MG63 (cell line): ENCODE measurements around the gene IQCH. TPM values are rescaled to one million over a fixed set of nuclear protein-coding genes. Genes with fewer than 3 reads are reported as not detected.
A peak's percentile ranks its signal among the peaks of the same experiment; 100 is the strongest.

ENCODE experiments used
- DNase-seq: peaks from one replicate; pipeline ENCODE4 v3.0.0-alpha.2; 2020
- H3K27me3 ChIP-seq: fragments of 250-450 bp; sonication (Bioruptor Pico); 2 replicates; pipeline ENCODE4 v1.5.1; 2020; ENCODE audit warnings: mild to moderate bottlenecking, moderate library complexity
- H3K36me3 ChIP-seq: fragments of 250-450 bp; sonication (Bioruptor Pico); 2 replicates; pipeline ENCODE4 v1.5.1; 2020; ENCODE audit warnings: mild to moderate bottlenecking, moderate library complexity
- H3K4me3 ChIP-seq: fragments of 250-450 bp; sonication (Bioruptor Pico); 2 replicates; pipeline ENCODE4 v1.5.1; 2020; ENCODE audit warnings: mild to moderate bottlenecking, moderate library complexity
- H3K9me3 ChIP-seq: fragments of 250-450 bp; sonication (Bioruptor Pico); 2 replicates; pipeline ENCODE4 v1.5.1; 2020; ENCODE audit warnings: mild to moderate bottlenecking, moderate library complexity
- total RNA-seq: library from RNA; depleted of rRNA; stranded (reverse); fragments of >200 nt; shearing (Covaris generic); gene quantifications from 2 replicates; pipeline ENCODE4 v1.2.3, GENCODE V29; 2014; ENCODE audit warnings: low replicate concordance

The IQCH gene
- total RNA-seq, 1 experiment from 2014 or later = 3.5 TPM

DNA sequence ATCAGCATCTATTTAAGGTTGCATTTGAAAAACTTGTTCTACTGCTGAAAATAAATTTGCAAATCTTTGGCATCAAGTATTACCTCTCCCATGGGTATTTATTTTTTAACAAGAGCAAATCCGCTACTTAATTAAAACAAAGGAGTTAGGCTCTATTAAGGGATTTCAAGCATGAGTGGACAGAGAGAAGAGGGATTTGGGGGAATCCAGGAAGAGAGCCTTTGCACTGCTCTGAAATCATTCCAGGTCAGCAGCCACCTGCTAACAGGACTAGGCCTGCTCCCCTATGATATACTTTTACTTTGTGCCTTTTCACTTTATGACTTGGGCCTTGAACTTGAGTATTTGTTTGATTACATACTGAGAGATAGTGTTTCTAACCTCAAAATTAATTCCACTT lies 57.1 kb downstream of the IQCH start:
- no peak overlapping the region for H3K4me3 ChIP-seq
- no peaks in the 10 kb centered on the region for H3K36me3 ChIP-seq
- no peaks in the 10 kb centered on the region for H3K9me3 ChIP-seq
- DNase-seq = no peak
- H3K27me3 ChIP-seq = no peaks in the 10 kb centered on the region

DNA sequence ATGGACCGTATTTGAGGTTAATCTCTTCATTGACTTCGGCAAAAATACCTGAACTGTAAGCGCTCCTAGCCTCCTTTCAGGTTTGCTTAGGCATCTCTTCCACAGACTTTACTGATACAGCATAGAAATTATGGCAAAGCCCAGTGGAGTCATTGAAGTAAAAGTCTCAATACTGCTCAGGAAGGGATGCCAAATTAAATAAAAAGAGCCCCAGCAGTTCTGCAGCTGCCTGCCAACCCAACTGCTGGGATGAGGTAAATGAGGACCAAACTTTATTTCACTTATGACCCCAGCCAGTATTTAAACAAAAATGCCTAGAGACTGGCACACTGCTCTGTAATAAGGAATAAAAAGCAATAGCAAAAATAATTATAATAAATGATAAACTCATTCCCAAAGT lies 65.4 kb downstream of the IQCH start:
- peak; percentile 18 for DNase-seq

DNA sequence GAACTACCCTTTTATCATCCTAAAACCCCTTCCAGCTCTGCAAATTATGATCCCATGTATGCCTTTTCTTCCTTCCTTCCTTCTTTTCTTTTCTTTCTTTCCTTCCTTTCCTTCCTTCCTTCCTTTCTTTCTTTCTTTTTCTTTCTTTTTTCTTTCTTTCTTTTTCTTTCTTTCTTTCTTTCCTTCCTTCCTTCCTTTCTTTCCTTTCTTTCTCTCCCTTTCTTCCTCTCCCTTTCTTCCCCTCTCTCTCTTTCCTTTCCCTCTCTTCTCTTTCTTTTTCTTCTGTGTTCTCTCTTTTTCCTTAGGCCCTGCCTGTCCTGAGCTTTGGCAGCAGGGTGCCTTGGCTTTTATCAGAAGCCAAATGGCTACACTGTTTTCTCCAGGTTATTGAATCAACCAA lies 66.8 kb downstream of the IQCH start:
- Histone ChIP-seq H3K4me3 (no peak overlapping the region), H3K9me3 (no peaks in the 10 kb centered on the region), H3K27me3 (no peaks in the 10 kb centered on the region), H3K36me3 (no peaks in the 10 kb centered on the region)
- no peak for DNase-seq

More for the DNA sequence above, 65.4 kb downstream of the IQCH start:
- no peaks in the 10 kb centered on the region for H3K27me3 ChIP-seq
- H3K4me3 ChIP-seq = no peak overlapping the region
- no peaks in the 10 kb centered on the region for H3K9me3 ChIP-seq
- no peaks in the 10 kb centered on the region for H3K36me3 ChIP-seq

DNA sequence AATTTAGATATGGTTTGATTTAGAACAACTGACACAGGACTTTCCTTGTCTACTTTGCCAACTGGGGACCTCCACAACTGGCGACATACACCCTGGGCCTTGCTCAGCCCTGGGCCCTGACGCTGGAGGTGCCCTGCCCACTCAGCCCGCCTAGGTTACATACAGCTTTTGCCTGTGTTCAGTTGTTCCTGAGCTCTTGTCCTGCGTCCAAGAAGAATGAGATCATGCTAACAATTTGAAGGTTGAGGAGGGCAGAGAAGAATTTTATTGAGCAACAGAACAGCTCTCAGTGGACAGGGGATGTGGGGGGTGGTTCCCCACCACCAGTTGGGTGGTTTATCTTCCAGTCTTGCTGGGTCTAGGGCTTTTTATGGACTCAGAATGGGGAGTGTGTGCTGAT lies 67.9 kb downstream of the IQCH start:
- no peaks in the 10 kb centered on the region; the same call in 1 of the 2 replicates for H3K9me3 ChIP-seq
- peak; percentile 46 for DNase-seq
- no peaks in the 10 kb centered on the region for H3K36me3 ChIP-seq
- H3K27me3 ChIP-seq = no peaks in the 10 kb centered on the region
- no peak overlapping the region for H3K4me3 ChIP-seq

DNA sequence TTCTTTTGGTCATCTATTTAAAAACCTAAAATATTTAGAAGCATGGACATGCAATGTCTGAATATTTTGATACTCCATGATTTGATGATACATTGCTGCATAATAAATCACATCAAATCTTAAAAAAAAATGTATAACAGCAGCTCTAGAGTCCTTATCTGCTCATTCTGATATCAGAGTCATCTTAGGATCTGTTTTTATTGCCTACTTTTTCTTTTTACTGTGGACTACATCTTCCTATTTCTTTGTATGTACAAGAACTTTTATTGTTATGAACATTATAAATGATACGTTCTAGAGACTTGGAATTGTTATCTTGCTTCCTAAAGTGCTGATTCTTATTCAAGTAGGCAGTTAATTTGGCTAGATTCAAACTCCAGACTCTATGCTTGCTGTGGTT lies 72.7 kb downstream of the IQCH start:
- no peaks in the 10 kb centered on the region; the same call in 1 of the 2 replicates for H3K9me3 ChIP-seq
- DNase-seq = no peak

DNA sequence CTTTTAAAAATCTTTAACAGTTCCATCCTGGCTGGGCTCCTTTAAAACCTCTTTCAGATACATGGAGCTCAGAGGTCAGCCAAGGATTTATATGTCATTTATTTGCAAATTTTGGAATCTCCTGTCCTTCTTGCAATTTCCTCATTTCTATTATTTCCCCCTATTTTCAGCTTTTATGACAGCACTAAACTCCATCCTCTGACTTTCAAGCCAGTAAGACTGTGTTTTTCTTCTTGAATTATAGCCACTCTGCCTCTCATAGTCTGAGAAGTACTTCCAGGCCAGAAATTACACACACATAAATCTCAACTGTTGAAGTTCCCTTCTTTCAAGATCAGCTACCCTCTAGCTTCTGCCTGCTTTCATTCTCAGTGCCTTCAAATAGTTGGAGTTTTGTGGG lies 73.2 kb downstream of the IQCH start:
- H3K36me3 ChIP-seq = no peaks in the 10 kb centered on the region
- DNase-seq = no peak
- H3K27me3 ChIP-seq = no peaks in the 10 kb centered on the region
- no peaks in the 10 kb centered on the region; the same call in 1 of the 2 replicates for H3K9me3 ChIP-seq
- no peak overlapping the region for H3K4me3 ChIP-seq

More for the DNA sequence above, 72.7 kb downstream of the IQCH start:
- Histone ChIP-seq H3K27me3 (no peaks in the 10 kb centered on the region), H3K4me3 (no peak overlapping the region), H3K36me3 (no peaks in the 10 kb centered on the region)

DNA sequence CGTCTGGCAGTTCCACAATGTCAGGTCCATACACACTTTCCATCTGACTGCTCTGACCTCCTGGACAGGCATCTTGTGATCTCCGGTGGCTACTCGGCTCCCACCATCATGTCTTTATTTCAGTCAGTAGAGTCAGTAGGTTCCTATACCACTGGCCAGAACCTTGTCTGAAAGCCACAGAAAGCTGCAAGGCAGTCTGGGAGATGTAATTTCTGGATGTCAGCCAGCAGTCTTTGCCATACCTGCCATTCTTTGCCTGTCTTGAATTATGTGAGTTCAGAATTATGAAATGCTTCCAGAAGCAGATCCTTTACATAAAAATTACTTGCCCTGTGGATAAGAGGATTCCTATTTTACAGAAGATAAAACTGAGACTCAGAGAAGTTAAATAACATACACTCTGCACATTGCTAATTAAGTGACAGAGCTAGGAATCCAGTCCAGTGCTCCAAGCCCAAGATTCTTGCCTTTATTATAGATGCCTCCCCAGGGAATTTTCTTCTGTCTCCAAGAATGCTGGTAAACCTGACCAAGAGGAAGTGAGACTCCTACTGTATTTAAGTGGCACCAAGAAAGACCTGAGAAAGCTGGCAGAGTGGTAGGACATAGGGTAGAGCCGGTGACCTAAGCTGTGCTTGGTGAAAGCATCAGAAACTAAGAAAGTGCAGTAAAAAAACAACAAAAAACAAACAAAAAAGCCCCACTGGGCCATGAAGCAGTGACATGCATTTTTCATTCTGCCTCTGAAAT lies 75.6 kb downstream of the IQCH start:
- Histone ChIP-seq H3K9me3 (no peaks in the 10 kb centered on the region; the same call in 1 of the 2 replicates), H3K27me3 (no peaks in the 10 kb centered on the region), H3K4me3 (no peak overlapping the region), H3K36me3 (no peaks in the 10 kb centered on the region)
- no peak for DNase-seq

DNA sequence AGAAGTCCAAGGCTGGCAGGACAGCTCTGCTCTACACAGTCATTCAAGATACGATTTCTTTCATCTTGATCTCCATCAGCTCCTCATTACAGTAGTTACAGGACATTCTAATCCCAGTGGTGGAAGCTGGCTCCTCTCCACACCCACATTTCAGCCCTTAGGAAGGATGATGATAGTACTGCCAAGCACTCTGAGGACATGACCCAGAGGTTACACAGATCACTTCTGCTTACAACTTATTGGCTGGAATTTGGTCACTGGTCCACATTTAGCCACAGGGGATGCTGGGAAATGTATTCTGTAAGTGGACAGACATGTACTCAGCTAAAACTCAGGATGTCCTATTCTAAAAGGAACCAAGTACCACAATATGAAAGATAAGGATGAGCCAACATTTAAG lies 77.1 kb downstream of the IQCH start:
- H3K36me3 ChIP-seq = no peaks in the 10 kb centered on the region
- H3K9me3 ChIP-seq = no peaks in the 10 kb centered on the region; the same call in 1 of the 2 replicates
- peak; percentile 7 for DNase-seq
- no peak overlapping the region for H3K4me3 ChIP-seq
- no peaks in the 10 kb centered on the region for H3K27me3 ChIP-seq

DNA sequence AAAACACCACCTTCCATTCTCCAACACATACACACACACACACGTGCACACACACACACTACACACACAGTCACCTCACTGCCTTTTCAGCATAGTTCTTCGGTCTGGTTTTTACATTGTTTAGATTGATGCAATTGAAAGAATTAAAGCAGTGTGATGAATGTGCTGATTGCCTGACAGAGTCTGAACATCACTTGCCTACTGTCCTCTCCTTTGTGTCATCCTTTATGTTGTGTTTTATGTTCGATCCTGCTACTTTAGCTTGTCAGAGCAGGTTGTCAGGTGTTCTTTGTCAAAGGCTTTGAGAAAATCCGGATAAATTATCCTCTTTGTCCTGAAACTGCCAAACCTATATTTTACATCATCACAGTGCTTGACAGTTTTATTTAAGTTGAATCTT lies 80.4 kb downstream of the IQCH start:
- no peak for DNase-seq
- Histone ChIP-seq H3K36me3 (no peaks in the 10 kb centered on the region), H3K9me3 (no peaks in the 10 kb centered on the region), H3K27me3 (no peaks in the 10 kb centered on the region), H3K4me3 (no peak overlapping the region)

DNA sequence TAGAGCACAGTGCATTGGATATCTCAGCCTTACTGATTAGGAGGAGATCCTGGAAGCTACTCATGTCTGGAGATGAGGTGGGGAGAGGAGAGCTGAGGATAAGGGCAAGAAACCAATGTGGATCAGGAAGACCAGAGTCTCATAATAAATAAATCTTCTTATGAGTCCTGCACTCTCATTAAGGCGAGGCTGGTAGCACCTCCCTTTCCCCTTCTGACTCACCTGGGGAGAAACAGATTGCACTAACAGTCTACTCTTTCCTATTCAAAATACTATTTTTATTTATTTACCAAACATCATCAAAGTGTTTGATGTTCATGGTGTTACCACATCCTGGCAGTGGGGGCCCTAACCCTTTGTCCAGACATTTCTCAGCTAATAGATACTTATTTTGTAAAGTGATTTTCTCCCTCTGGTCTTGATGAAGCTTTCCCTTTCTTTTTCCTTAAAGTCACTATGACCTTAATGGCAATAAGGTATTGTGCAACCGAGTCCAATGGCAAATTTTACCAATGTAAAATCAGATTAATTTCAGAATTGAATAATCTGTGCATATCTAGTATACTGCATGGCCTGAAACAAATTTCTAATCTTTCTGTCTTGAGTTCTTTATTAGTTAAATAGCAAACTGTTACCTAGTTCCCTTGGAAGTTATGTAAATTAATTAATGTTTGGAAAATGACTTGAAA lies 81.1 kb downstream of the IQCH start:
- no peak for DNase-seq
- Histone ChIP-seq H3K36me3 (no peaks in the 10 kb centered on the region), H3K9me3 (no peaks in the 10 kb centered on the region), H3K4me3 (no peak overlapping the region), H3K27me3 (no peaks in the 10 kb centered on the region)

DNA sequence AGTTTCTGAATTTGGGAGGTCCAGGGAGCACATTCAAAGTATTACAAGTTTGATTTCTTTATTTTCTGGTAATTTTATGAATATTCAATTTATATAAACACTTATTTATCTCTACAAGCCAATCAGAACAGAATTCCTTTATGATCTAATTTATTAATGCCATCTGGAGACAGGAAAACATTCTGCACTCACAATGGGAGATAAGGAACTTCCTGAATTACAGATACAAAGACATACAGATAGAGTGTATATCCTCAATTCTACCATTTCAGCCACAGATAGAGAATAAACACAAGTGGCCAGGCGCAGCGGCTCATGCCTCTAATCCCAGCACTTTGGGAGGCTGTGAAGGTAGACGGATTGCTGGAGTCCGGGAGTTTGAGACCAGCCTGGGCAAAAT lies 86.0 kb downstream of the IQCH start:
- no peak for DNase-seq
- Histone ChIP-seq H3K4me3 (no peak overlapping the region), H3K36me3 (no peaks in the 10 kb centered on the region), H3K9me3 (peaks cover 5% of the 10 kb centered on the region), H3K27me3 (no peaks in the 10 kb centered on the region)

DNA sequence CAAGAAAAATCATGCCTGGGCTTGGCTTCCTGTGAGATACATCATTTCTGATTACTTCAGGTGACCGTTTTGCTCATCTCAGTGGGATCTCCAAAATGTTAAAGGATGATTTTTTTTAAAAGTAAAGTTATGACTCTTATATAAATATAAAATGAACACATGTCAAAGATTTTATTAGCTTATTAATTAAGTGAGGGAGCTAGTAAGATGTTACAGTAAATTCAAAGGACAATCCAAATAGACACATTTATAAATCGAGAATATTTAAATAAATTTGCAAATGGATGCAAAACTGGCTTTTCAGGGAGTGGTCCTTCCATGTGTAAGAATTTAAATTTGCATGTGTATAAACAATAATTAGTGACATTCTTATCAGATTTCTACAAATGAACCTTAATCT lies 87.0 kb downstream of the IQCH start:
- H3K4me3 ChIP-seq = no peak overlapping the region
- H3K27me3 ChIP-seq = no peaks in the 10 kb centered on the region
- peaks cover 5% of the 10 kb centered on the region for H3K9me3 ChIP-seq
- H3K36me3 ChIP-seq = no peaks in the 10 kb centered on the region
- DNase-seq = no peak

DNA sequence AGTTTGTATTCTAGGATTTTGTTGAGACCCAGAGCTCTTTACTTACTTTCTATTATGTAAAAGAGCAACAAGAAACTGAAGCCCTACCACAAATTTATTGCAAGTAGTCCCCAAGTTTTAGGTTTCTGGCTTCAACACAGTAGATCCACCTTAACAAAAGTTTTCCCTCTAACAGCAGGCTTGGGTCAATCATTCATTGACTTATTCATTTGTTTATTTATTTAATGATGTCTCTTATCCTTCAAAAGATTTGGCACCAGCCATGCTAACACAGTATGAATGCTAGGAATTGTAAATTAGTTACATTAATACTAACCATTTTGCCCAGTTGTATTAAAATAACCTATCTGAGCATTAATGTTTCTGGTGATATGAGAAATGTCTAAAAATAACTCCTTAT lies 88.6 kb downstream of the IQCH start:
- H3K4me3 ChIP-seq = no peak overlapping the region
- DNase-seq = no peak
- no peaks in the 10 kb centered on the region for H3K36me3 ChIP-seq
- H3K27me3 ChIP-seq = no peaks in the 10 kb centered on the region
- H3K9me3 ChIP-seq = peaks cover 10% of the 10 kb centered on the region

DNA sequence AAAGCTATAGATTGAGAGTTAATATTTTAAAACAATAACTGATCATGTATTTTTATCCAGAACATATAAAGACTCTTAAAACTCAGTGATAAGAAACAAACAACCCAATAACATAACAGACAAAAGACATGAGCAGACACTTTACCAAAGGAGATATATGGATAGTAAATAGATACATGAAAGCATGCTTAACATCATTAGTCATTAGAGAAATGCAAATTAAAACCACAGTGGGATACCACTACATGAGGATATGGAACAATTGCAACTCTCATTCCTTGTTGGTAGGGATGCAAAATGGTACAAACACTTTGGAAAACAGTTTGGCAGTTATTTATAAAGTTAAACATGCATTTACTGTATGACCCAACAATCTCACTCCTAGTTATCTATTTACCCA lies 95.0 kb downstream of the IQCH start:
- no peaks in the 10 kb centered on the region for H3K27me3 ChIP-seq
- no peak overlapping the region for H3K4me3 ChIP-seq

DNA sequence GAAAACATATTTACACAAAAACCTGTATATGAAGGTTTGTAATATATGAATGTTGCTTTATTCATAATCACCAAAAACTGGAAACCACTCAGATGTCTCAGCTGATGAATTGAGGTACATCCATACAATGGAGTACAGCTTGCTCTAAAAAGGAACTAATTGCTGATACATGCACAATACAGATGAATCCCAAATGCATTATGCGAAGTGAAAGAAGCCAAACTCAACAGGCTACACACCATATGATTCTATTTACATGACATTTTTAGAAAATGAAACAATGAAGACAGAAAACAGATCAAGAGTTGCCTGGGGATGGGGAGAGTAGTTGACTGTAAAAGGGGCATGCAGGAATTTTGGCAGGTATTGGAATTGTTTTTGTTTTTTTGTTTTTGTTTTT lies 95.5 kb downstream of the IQCH start:
- no peaks in the 10 kb centered on the region for H3K36me3 ChIP-seq
- H3K27me3 ChIP-seq = no peaks in the 10 kb centered on the region
- DNase-seq = no peak
- H3K4me3 ChIP-seq = no peak overlapping the region
- H3K9me3 ChIP-seq = peaks cover 19% of the 10 kb centered on the region

More for the DNA sequence above, 95.0 kb downstream of the IQCH start:
- Histone ChIP-seq H3K9me3 (peaks cover 22% of the 10 kb centered on the region), H3K36me3 (no peaks in the 10 kb centered on the region)
- no peak for DNase-seq

DNA sequence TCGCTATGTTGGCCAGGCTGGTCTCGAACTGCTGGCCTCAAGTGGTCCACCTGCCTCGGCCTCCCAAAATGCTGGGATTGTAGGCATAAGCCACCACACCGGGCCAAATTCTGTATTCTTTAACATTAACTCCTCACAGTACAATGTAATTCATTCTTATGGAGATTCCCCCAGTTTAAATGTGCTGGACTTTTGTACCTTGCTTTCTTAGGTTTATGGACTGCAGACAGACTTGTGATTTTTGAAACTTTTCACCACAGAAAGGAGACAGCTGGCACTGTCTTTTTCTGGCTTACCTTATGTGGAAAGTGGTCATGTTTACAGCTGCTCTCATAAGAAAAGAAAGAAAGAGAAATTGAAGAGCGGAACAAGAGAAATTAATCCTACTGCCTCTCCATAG lies 103.8 kb downstream of the IQCH start:
- H3K36me3 ChIP-seq = no peaks in the 10 kb centered on the region
- H3K27me3 ChIP-seq = no peaks in the 10 kb centered on the region
- H3K4me3 ChIP-seq = no peak overlapping the region
- DNase-seq = no peak
- peaks cover 3% of the 10 kb centered on the region; the same call in 1 of the 2 replicates for H3K9me3 ChIP-seq

DNA sequence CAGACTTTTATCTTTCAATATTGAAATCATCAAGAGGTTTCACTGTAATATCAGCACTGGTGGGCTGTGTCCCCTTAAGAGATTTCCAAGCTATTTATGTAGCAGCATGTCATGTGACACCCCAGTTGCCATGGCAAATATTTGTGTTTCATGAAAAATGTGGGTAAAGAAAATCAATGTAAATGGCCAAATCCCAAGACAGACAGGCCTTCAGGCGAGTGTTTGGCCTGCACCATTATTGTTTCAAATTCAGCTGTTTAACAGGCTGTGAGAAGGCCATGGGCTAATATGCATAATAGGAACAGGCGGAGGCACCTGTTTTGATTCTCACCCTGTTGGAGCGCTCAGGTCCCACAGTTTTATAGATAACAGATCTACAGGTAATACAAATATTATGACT lies 104.2 kb downstream of the IQCH start:
- no peak for DNase-seq
- H3K36me3 ChIP-seq = no peaks in the 10 kb centered on the region
- H3K4me3 ChIP-seq = no peak overlapping the region
- no peaks in the 10 kb centered on the region for H3K27me3 ChIP-seq
- no peaks in the 10 kb centered on the region; the same call in 1 of the 2 replicates for H3K9me3 ChIP-seq
